Measurements from ENCODE around the gene FYB1.

FYB1 gene

GRCh38 chr5:39219437-39219836 is at the start of gene FYB1:
FYB1 (minus strand) TSS chr5:39219563; CDS start chr5:39202960, 16,603 bp downstream.
- no peak for TF ChIP-seq ZFX (IDR thresholded peaks at IDR 0.05)
- TF ChIP-seq, protein P1, sequence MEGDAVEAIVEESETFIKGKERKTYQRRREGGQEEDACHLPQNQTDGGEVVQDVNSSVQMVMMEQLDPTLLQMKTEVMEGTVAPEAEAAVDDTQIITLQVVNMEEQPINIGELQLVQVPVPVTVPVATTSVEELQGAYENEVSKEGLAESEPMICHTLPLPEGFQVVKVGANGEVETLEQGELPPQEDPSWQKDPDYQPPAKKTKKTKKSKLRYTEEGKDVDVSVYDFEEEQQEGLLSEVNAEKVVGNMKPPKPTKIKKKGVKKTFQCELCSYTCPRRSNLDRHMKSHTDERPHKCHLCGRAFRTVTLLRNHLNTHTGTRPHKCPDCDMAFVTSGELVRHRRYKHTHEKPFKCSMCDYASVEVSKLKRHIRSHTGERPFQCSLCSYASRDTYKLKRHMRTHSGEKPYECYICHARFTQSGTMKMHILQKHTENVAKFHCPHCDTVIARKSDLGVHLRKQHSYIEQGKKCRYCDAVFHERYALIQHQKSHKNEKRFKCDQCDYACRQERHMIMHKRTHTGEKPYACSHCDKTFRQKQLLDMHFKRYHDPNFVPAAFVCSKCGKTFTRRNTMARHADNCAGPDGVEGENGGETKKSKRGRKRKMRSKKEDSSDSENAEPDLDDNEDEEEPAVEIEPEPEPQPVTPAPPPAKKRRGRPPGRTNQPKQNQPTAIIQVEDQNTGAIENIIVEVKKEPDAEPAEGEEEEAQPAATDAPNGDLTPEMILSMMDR (conservative IDR thresholded peaks at IDR 0.05), result no peak
- no peak within 1 kb of the TSS for H3K27ac ChIP-seq

DNA sequence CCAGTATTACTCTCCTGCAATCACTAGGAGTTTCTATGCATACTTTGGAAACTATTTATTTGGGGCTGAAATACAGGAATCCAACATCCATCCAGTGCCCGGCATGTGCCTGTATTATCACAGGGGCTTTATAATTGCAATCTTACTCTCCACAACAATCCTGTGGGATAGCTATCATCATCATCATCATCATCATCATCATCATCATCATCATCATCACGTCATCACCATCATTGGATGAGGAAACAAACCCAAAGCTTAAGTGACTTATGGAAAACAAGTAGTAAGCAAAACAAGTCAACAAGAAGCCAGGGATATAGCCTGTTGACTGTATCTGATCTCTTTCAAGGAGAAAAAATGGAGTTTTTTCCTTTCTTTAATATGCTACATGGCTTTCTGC is 47.8 kb upstream of the FYB1 start:
- TF ChIP-seq, protein P1 (conservative IDR thresholded peaks at IDR 0.05), result no peak
- TF ChIP-seq ZFX (IDR thresholded peaks at IDR 0.05), result no peak
- no peak overlapping the region for H3K27ac ChIP-seq

- TF ChIP-seq, protein P1 (conservative IDR thresholded peaks at IDR 0.05), result no peak
- TF ChIP-seq ZFX (IDR thresholded peaks at IDR 0.05), result no peak
- no peak overlapping the region for H3K27ac ChIP-seq
Measured at GRCh38 chr5:39266442-39266841, 47.1 kb upstream of the FYB1 start.

DNA sequence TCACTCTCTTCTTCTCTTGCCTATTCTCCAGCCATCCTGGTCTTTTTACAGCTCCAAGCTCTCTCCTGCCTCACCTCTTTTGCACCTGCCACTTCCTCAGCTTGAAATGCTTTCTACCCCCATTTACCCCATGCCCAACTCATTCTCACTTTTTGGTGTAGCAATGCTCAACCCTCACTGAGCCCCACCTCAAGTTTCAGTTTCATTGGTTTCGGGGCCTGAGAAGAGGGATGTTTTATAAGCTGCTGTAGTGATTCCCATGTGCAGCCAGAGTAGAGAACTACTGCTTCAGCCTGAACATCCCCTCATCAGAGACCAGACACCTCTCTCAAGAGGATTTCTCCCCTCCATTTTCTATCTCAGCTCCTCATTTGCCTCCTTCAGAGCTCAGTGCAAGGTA is 45.2 kb upstream of the FYB1 start:
- TF ChIP-seq, protein P1 (conservative IDR thresholded peaks at IDR 0.05), result no peak
- no peak for TF ChIP-seq ZFX (IDR thresholded peaks at IDR 0.05)
- no peak overlapping the region for H3K27ac ChIP-seq

GRCh38 chr5:39262981-39263380 is 43.6 kb upstream of the FYB1 start:
- TF ChIP-seq, protein P1 (conservative IDR thresholded peaks at IDR 0.05), result no peak
- TF ChIP-seq ZFX (IDR thresholded peaks at IDR 0.05), result no peak

DNA sequence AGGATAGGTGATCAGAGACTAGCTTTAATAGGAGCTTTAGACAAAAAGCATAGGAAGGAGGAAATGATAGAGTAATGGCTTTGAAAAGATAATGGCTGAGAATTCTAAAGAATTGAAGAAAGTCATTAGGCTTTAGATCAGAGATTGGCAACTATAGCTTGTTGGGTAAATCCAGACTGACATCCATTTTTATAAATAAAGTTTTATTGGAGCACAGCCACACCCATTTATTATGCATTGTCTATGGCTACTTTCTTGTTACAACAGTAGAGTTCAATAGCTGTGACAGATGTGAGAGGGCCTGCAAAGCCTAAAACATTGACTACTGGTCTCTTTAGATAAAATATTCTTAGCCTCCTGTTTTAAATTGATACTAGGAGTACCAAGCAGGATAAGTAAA is 40.7 kb upstream of the FYB1 start:
- H3K27ac ChIP-seq, result no peak overlapping the region
- TF ChIP-seq, protein P1 (conservative IDR thresholded peaks at IDR 0.05), result no peak
- no peak for TF ChIP-seq ZFX (IDR thresholded peaks at IDR 0.05)

More at GRCh38 chr5:39262981-39263380, 43.6 kb upstream of the FYB1 start:
- H3K27ac ChIP-seq, result no peak overlapping the region

DNA sequence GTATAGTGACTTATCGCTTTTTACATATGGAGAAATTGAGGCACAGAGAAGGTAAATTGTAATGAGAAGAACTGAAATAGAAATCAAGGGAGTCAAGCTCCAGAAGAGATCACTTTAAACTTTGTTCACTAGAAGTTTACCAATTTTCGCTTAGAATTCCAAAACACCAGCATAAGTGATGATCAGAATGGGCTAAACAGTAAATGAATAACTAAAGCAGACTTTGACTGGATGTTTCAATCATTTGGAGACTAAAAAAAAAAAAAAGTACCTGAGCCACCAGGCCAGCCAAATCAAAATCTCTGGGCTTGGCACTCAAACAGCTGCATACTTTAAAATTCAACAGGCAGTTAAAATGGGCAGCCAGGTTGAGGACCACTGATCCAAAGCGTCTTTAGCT is 38.2 kb upstream of the FYB1 start:
- TF ChIP-seq, protein P1 (conservative IDR thresholded peaks at IDR 0.05), result no peak
- TF ChIP-seq ZFX (IDR thresholded peaks at IDR 0.05), result no peak
- no peak overlapping the region for H3K27ac ChIP-seq

Data from C4-2B (cell line).